ENCODE data around the gene ARRDC2.

The ARRDC2 gene

DNA sequence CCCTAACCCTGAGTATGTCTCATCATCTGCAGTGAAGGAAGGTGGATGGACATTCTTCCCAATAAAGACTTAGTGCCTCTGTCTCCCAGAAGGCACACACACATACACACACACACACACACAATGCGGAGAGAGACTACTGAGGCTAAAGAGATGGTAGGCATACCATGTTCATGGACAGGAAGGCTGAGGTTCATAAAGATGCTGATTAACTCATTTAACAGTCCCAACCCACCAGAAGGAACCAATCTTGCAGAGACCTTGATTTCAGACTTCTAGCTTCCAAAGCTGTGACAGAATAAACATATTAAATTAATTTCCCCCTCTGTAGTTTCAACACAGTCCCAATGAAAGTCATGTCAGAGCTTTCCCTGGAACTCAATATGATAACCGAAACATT, 33.1 kb downstream of the ARRDC2 start:
- Histone ChIP-seq H3K27me3 (ENCODE audit: insufficient read depth, low read depth) (no peaks in the 10 kb centered on the region), H3K27ac (no peak overlapping the region), H3K4me2 (no peak overlapping the region), H3K4me1 (ENCODE audit: low read depth, poor library complexity, severe bottlenecking) (peaks cover 28% of the 10 kb centered on the region), H2AFZ (ENCODE audit: low read depth) (no peak overlapping the region), H4K20me1 (ENCODE audit: insufficient read depth) (no peaks in the 10 kb centered on the region), H3K79me2 (ENCODE audit: insufficient read depth, low read depth) (no peaks in the 10 kb centered on the region), H3K9ac (no peak overlapping the region), H3K4me3 (IDR thresholded peaks at IDR 0.05; ENCODE audit: insufficient read depth, low read depth, low read length) (no peak overlapping the region), H3K36me3 (ENCODE audit: insufficient read depth) (no peaks in the 10 kb centered on the region)
- TF ChIP-seq, protein P1, sequence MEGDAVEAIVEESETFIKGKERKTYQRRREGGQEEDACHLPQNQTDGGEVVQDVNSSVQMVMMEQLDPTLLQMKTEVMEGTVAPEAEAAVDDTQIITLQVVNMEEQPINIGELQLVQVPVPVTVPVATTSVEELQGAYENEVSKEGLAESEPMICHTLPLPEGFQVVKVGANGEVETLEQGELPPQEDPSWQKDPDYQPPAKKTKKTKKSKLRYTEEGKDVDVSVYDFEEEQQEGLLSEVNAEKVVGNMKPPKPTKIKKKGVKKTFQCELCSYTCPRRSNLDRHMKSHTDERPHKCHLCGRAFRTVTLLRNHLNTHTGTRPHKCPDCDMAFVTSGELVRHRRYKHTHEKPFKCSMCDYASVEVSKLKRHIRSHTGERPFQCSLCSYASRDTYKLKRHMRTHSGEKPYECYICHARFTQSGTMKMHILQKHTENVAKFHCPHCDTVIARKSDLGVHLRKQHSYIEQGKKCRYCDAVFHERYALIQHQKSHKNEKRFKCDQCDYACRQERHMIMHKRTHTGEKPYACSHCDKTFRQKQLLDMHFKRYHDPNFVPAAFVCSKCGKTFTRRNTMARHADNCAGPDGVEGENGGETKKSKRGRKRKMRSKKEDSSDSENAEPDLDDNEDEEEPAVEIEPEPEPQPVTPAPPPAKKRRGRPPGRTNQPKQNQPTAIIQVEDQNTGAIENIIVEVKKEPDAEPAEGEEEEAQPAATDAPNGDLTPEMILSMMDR (conservative IDR thresholded peaks at IDR 0.05; ENCODE audit: low read depth, low read length) = no peak

DNA sequence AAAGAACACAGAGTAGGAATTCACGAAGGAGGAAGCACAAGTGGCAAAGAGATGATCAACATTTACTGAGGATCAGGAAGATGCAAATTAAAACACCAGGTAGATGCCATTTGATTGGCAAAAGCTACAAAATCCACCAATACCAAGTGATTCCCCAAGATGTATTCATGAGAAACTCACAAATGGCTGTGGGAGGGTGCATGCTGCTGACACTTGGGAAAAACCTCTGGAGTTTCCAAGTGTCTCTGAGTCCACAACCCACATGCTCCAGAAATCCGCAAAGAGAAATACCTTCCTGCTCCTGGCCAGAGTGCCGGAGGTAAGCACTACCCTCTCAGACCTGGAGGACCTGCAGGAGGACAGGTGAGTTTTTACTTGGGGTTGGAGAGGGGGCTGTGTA, 35.7 kb downstream of the ARRDC2 start:
- no peaks in the 10 kb centered on the region for H3K27me3 ChIP-seq (ENCODE audit: insufficient read depth, low read depth)
- no peak overlapping the region for H3K27ac ChIP-seq
- no peaks in the 10 kb centered on the region for H4K20me1 ChIP-seq (ENCODE audit: insufficient read depth)
- no peaks in the 10 kb centered on the region for H3K79me2 ChIP-seq (ENCODE audit: insufficient read depth, low read depth)
- H3K9ac ChIP-seq = no peak overlapping the region
- H3K4me3 ChIP-seq (IDR thresholded peaks at IDR 0.05; ENCODE audit: insufficient read depth, low read depth, low read length) = no peak overlapping the region
- no peak overlapping the region for H2AFZ ChIP-seq (ENCODE audit: low read depth)
- peaks cover 33% of the 10 kb centered on the region for H3K4me1 ChIP-seq (ENCODE audit: low read depth, poor library complexity, severe bottlenecking)
- TF ChIP-seq, protein P1 (conservative IDR thresholded peaks at IDR 0.05; ENCODE audit: low read depth, low read length) = no peak
- H3K4me2 ChIP-seq = no peak overlapping the region; the same call in 1 of the 2 replicates
- no peaks in the 10 kb centered on the region for H3K36me3 ChIP-seq (ENCODE audit: insufficient read depth)

DNA sequence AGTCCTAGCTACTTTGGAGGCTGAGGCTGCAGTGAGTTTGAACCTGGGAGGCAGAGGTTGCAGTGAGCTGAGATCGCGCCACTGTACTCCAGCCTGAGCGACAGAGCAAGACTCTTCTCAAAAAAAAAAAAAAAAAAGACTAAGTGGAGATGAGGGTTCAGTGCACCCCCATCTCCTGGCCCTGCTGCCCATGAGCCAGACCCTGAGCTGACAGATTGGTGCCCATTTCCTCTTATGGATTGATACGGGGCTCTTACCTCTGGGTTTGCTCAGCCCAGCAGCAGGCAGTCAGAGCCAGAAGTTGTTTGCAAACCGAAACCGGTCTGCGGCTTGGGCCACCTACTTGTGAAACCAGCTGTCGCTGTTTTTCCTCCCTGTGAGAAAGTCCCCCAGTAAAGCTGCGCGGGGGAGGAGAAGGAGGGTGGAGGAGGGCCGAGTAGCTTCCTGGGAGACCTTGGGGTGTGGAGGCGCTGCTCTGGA, 36.9 kb downstream of the ARRDC2 start:
- Histone ChIP-seq H3K36me3 (ENCODE audit: insufficient read depth) (no peaks in the 10 kb centered on the region), H3K79me2 (ENCODE audit: insufficient read depth, low read depth) (no peaks in the 10 kb centered on the region), H3K27me3 (ENCODE audit: insufficient read depth, low read depth) (no peaks in the 10 kb centered on the region), H3K27ac (peak overlapping the region; percentile 76), H2AFZ (ENCODE audit: low read depth) (peak overlapping the region; percentile 61; the same call in 1 of the 2 replicates), H3K4me2 (peak overlapping the region; percentile 71), H3K9ac (peak overlapping the region; percentile 30; the same call in 1 of the 2 replicates), H3K4me3 (IDR thresholded peaks at IDR 0.05; ENCODE audit: insufficient read depth, low read depth, low read length) (no peak overlapping the region), H4K20me1 (ENCODE audit: insufficient read depth) (no peaks in the 10 kb centered on the region), H3K4me1 (ENCODE audit: low read depth, poor library complexity, severe bottlenecking) (peaks cover 33% of the 10 kb centered on the region)
- TF ChIP-seq, protein P1 (conservative IDR thresholded peaks at IDR 0.05; ENCODE audit: low read depth, low read length) = no peak

DNA sequence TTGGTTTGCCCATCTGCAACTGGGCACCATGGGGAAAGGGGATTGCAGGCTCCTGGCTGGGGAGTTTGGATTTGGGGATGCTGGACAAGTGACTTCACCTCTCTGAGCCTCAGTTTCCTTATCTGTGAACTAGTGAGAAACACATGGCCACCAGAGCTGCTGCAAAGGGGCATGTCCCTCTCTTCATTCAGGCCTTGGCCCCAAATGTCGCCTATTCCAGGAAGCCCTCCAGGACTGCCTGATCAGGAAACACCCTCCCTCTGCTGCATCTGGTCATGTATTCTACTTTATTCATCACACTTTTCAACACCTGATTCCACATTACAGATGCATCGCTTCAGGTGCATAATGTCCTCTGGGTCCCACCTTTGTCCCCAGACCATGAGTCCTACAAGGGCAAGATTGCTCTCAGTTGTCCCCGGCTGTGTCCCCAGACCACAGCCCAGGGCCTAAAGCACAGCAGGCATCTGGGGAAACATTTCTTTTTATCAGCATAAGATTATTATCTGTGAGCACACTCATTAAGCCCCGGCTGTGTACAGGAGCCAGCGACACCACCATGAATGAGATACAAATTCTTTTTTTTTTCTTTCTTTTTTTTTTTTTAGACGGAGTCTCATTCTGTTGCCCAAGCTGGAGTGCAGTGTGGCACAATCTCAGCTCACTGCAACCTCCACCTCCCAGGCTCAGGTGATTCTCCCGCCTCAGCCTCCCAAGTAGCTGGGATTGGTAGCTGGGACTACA, 37.5 kb downstream of the ARRDC2 start:
- H3K36me3 ChIP-seq (ENCODE audit: insufficient read depth) = no peaks in the 10 kb centered on the region
- H3K27ac ChIP-seq = peak overlapping the region; percentile 76
- TF ChIP-seq, protein P1 (conservative IDR thresholded peaks at IDR 0.05; ENCODE audit: low read depth, low read length) = no peak
- no peaks in the 10 kb centered on the region for H3K27me3 ChIP-seq (ENCODE audit: insufficient read depth, low read depth)
- H3K4me3 ChIP-seq (IDR thresholded peaks at IDR 0.05; ENCODE audit: insufficient read depth, low read depth, low read length) = no peak overlapping the region
- peaks cover 33% of the 10 kb centered on the region for H3K4me1 ChIP-seq (ENCODE audit: low read depth, poor library complexity, severe bottlenecking)
- H3K4me2 ChIP-seq = peak overlapping the region; percentile 71
- H3K79me2 ChIP-seq (ENCODE audit: insufficient read depth, low read depth) = no peaks in the 10 kb centered on the region
- H4K20me1 ChIP-seq (ENCODE audit: insufficient read depth) = no peaks in the 10 kb centered on the region
- H3K9ac ChIP-seq = no peak overlapping the region
- peak overlapping the region; percentile 61; the same call in 1 of the 2 replicates for H2AFZ ChIP-seq (ENCODE audit: low read depth)

Measured in KMS-11 (cell line).